ENCODE results near the gene MUC5AC. TPM values are rescaled to one million over a fixed set of nuclear protein-coding genes. Genes with fewer than 3 reads are reported as not detected.
A peak's percentile ranks its signal among the peaks of the same experiment; 100 is the strongest.

Gene MUC5AC
- not detected for total RNA-seq
- polyA plus RNA-seq = not detected

- no peak for DNase-seq
- H3K36me3 ChIP-seq (ENCODE audit: insufficient read depth, low read length) = no peaks in the 10 kb centered on the region
- H3K36me3 Mint-ChIP-seq = no peaks in the 10 kb centered on the region
- H3K4me1 Mint-ChIP-seq = no peaks in the 10 kb centered on the region
- no peaks in the 10 kb centered on the region for H3K4me1 ChIP-seq (ENCODE audit: insufficient read depth, low read length)
- ChIA-PET CTCF (no interaction called here), POLR2A (no interaction called here)
- H3K27ac ChIP-seq (ENCODE audit: low read depth, low read length) = no peak within 1 kb of the TSS
- H3K4me3 ChIP-seq (ENCODE audit: low read length) = no peak within 1 kb of the TSS
- H3K9me3 ChIP-seq (ENCODE audit: low read length) = no peaks in the 10 kb centered on the region
- no peaks in the 10 kb centered on the region for H3K9me3 Mint-ChIP-seq
- peaks cover 0 to 2% of the 10 kb centered on the region in 2 donors for H3K27me3 Mint-ChIP-seq
- H3K4me3 Mint-ChIP-seq = no peak within 1 kb of the TSS
- no peak within 1 kb of the TSS for H3K27ac Mint-ChIP-seq
- no peaks in the 10 kb centered on the region for H3K27me3 ChIP-seq (ENCODE audit: insufficient read depth, low read length, poor library complexity, severe bottlenecking)
Measured at GRCh38 chr11:1157645-1158591, at the start of gene MUC5AC. Gene MUC5AC (plus strand): TSS chr11:1157953. CDS start chr11:1158000, 47 bp downstream.

- no peaks in the 10 kb centered on the region for H3K4me1 ChIP-seq (ENCODE audit: insufficient read depth, low read length)
- H3K9me3 ChIP-seq (ENCODE audit: low read length) = no peaks in the 10 kb centered on the region
- CTCF ChIA-PET = no interaction called here
- POLR2A ChIA-PET = no interaction called here
- H3K4me3 ChIP-seq (ENCODE audit: low read length) = no peak overlapping the region
- H3K36me3 ChIP-seq (ENCODE audit: insufficient read depth, low read length) = no peaks in the 10 kb centered on the region
- no peak overlapping the region for H3K27ac ChIP-seq (ENCODE audit: low read depth, low read length)
- Mint-ChIP-seq H3K4me1 (no peaks in the 10 kb centered on the region), H3K36me3 (no peaks in the 10 kb centered on the region), H3K4me3 (no peak overlapping the region), H3K27ac (no peak overlapping the region), H3K9me3 (no peaks in the 10 kb centered on the region), H3K27me3 (peaks cover 0 to 2% of the 10 kb centered on the region in 2 donors)
- no peaks in the 10 kb centered on the region for H3K27me3 ChIP-seq (ENCODE audit: insufficient read depth, low read length, poor library complexity, severe bottlenecking)
- no peak for DNase-seq
Measured at GRCh38 chr11:1108246-1108900, 49.4 kb upstream of the MUC5AC start.

- H3K27me3 ChIP-seq (ENCODE audit: insufficient read depth, low read length, poor library complexity, severe bottlenecking) = no peaks in the 10 kb centered on the region
- H3K27ac ChIP-seq (ENCODE audit: low read depth, low read length) = no peak overlapping the region
- DNase-seq = peak in 1 of 5 donors; percentile 28
- H3K27ac Mint-ChIP-seq = no peak overlapping the region
- H3K27me3 Mint-ChIP-seq = peaks cover 0 to 2% of the 10 kb centered on the region in 2 donors
- no peaks in the 10 kb centered on the region for H3K36me3 Mint-ChIP-seq
- H3K4me3 Mint-ChIP-seq = no peak overlapping the region
- H3K9me3 Mint-ChIP-seq = no peaks in the 10 kb centered on the region
- ChIA-PET POLR2A (no interaction called here), CTCF (no interaction called here)
- no peaks in the 10 kb centered on the region for H3K4me1 ChIP-seq (ENCODE audit: insufficient read depth, low read length)
- H3K9me3 ChIP-seq (ENCODE audit: low read length) = no peaks in the 10 kb centered on the region
- H3K36me3 ChIP-seq (ENCODE audit: insufficient read depth, low read length) = no peaks in the 10 kb centered on the region
- no peak overlapping the region for H3K4me3 ChIP-seq (ENCODE audit: low read length)
- H3K4me1 Mint-ChIP-seq = no peaks in the 10 kb centered on the region
Measured at GRCh38 chr11:1109101-1109917, 48.4 kb upstream of the MUC5AC start.

- Histone ChIP-seq H3K4me3 (ENCODE audit: low read length) (no peak overlapping the region), H3K27ac (ENCODE audit: low read depth, low read length) (no peak overlapping the region), H3K4me1 (ENCODE audit: insufficient read depth, low read length) (no peaks in the 10 kb centered on the region), H3K36me3 (ENCODE audit: insufficient read depth, low read length) (no peaks in the 10 kb centered on the region), H3K9me3 (ENCODE audit: low read length) (no peaks in the 10 kb centered on the region), H3K27me3 (ENCODE audit: insufficient read depth, low read length, poor library complexity, severe bottlenecking) (no peaks in the 10 kb centered on the region)
- peak in 1 of 5 donors; percentile 16 for DNase-seq
- no peak overlapping the region for H3K4me3 Mint-ChIP-seq
- ChIA-PET POLR2A (no interaction called here), CTCF (no interaction called here)
- H3K36me3 Mint-ChIP-seq = no peaks in the 10 kb centered on the region
- no peaks in the 10 kb centered on the region for H3K9me3 Mint-ChIP-seq
- peaks cover 0 to 2% of the 10 kb centered on the region in 2 donors for H3K27me3 Mint-ChIP-seq
- H3K27ac Mint-ChIP-seq = no peak overlapping the region
- no peaks in the 10 kb centered on the region for H3K4me1 Mint-ChIP-seq
Measured at GRCh38 chr11:1109918-1110705, 47.6 kb upstream of the MUC5AC start.

GRCh38 chr11:1111545-1112212 is 46.1 kb upstream of the MUC5AC start:
- CTCF ChIA-PET = no interaction called here

GRCh38 chr11:1112351-1113191 is 45.2 kb upstream of the MUC5AC start:
- no peaks in the 10 kb centered on the region for H3K9me3 ChIP-seq (ENCODE audit: low read length)

More at GRCh38 chr11:1111545-1112212, 46.1 kb upstream of the MUC5AC start:
- peaks cover 0 to 2% of the 10 kb centered on the region in 2 donors for H3K27me3 Mint-ChIP-seq
- H3K9me3 Mint-ChIP-seq = no peaks in the 10 kb centered on the region
- H3K4me1 ChIP-seq (ENCODE audit: insufficient read depth, low read length) = no peaks in the 10 kb centered on the region
- no peaks in the 10 kb centered on the region for H3K27me3 ChIP-seq (ENCODE audit: insufficient read depth, low read length, poor library complexity, severe bottlenecking)
- no peaks in the 10 kb centered on the region for H3K4me1 Mint-ChIP-seq
- no peak overlapping the region for H3K27ac ChIP-seq (ENCODE audit: low read depth, low read length)
- H3K9me3 ChIP-seq (ENCODE audit: low read length) = no peaks in the 10 kb centered on the region
- no peak overlapping the region for H3K27ac Mint-ChIP-seq
- H3K36me3 ChIP-seq (ENCODE audit: insufficient read depth, low read length) = no peaks in the 10 kb centered on the region
- H3K4me3 ChIP-seq (ENCODE audit: low read length) = no peak overlapping the region
- no peaks in the 10 kb centered on the region for H3K36me3 Mint-ChIP-seq
- DNase-seq = peak in 1 of 5 donors; percentile 33
- POLR2A ChIA-PET = no interaction called here
- H3K4me3 Mint-ChIP-seq = no peak overlapping the region

More at GRCh38 chr11:1112351-1113191, 45.2 kb upstream of the MUC5AC start:
- Histone ChIP-seq H3K4me3 (ENCODE audit: low read length) (no peak overlapping the region), H3K27me3 (ENCODE audit: insufficient read depth, low read length, poor library complexity, severe bottlenecking) (no peaks in the 10 kb centered on the region), H3K36me3 (ENCODE audit: insufficient read depth, low read length) (no peaks in the 10 kb centered on the region), H3K4me1 (ENCODE audit: insufficient read depth, low read length) (no peaks in the 10 kb centered on the region), H3K27ac (ENCODE audit: low read depth, low read length) (no peak overlapping the region)
- Mint-ChIP-seq H3K27ac (no peak overlapping the region), H3K4me3 (no peak overlapping the region), H3K9me3 (no peaks in the 10 kb centered on the region), H3K36me3 (no peaks in the 10 kb centered on the region), H3K27me3 (peaks cover 0 to 2% of the 10 kb centered on the region in 2 donors), H3K4me1 (no peaks in the 10 kb centered on the region)
- peak in 1 of 5 donors; percentile 39 for DNase-seq
- CTCF ChIA-PET = no interaction called here
- POLR2A ChIA-PET = no interaction called here

Data from CD8-positive, alpha-beta memory T cell (primary cell).